ENCODE measurements around the gene FRS2. TPM values are rescaled to one million over a fixed set of nuclear protein-coding genes. Genes with fewer than 3 reads are reported as not detected.

Gene FRS2
- total and polyA plus RNA-seq, 2 donors from 2014 or later: 4.6 to 31.4 TPM

DNA sequence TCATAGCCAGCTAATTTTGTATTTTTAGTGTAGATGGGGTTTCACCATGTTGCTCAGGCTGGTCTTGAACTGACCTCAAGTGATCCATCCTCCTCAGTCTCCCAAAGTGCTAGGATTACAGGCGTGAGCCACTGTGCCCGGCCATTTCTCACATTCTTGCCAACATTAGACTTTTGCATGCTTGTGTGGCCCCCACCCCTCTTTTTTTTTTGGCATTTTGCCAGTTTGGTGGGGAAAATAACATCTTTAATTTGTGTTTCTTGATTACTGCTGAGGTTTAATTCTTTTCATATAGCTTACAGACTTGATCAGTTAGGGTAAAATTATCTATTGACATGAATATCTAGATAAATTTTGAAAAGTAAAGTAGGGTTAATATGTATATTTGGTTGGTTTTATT, 118.9 kb downstream of the FRS2 start:
- no peak overlapping the region for H3K4me3 ChIP-seq (ENCODE audit: low read length in 3 of 3)
- no peak for FAIRE-seq
- H3K27me3 ChIP-seq (ENCODE audit: control insufficient read depth, insufficient read depth, low read length): no peaks in the 10 kb centered on the region
- no peaks in the 10 kb centered on the region for H3K9me3 ChIP-seq (ENCODE audit: control insufficient read depth in 2 of 3, insufficient read depth in 1 of 3, low read length in 3 of 3)
- DNase-seq: no peak
- peaks cover 0 to 5% (median 4%) of the 10 kb centered on the region in 3 donors for H3K4me1 ChIP-seq (ENCODE audit: control insufficient read depth in 2 of 3, insufficient read depth in 2 of 3, low read depth in 1 of 3, low read length in 3 of 3)
- H3K36me3 ChIP-seq (ENCODE audit: control insufficient read depth in 2 of 3, insufficient read depth in 3 of 3, low read length in 3 of 3): peaks cover 25 to 58% (median 36%) of the 10 kb centered on the region in 3 donors
- TF ChIP-seq, protein P1, sequence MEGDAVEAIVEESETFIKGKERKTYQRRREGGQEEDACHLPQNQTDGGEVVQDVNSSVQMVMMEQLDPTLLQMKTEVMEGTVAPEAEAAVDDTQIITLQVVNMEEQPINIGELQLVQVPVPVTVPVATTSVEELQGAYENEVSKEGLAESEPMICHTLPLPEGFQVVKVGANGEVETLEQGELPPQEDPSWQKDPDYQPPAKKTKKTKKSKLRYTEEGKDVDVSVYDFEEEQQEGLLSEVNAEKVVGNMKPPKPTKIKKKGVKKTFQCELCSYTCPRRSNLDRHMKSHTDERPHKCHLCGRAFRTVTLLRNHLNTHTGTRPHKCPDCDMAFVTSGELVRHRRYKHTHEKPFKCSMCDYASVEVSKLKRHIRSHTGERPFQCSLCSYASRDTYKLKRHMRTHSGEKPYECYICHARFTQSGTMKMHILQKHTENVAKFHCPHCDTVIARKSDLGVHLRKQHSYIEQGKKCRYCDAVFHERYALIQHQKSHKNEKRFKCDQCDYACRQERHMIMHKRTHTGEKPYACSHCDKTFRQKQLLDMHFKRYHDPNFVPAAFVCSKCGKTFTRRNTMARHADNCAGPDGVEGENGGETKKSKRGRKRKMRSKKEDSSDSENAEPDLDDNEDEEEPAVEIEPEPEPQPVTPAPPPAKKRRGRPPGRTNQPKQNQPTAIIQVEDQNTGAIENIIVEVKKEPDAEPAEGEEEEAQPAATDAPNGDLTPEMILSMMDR (IDR thresholded peaks at IDR 0.05; ENCODE audit: borderline replicate concordance, extremely low read depth, insufficient read depth): no peak
- no peak overlapping the region for H3K9ac ChIP-seq (ENCODE audit: low read length in 3 of 3)
- intact Hi-C loops (cut with DNase I): no loop called here
- no peak overlapping the region for H3K27ac ChIP-seq (ENCODE audit: low read depth in 2 of 2, low read length in 2 of 2)

DNA sequence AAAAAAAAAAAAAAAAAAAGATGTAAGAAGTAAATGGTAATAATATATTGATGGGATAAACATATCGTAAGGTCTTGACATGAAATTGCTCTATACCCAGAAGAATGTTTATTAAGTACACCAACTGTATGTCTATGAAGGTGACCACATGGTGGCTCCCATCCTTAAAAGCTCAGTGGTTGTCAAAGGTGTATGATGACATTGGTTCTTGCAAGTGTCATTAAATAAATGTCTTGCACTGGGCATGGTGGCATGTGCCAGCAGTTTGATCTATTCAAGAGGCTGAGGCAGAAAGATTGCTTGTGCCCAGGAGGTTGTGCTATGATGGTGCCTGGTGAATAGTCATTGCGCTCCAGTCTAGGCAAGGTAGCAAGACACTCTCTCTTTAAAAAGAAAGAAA, 125.5 kb downstream of the FRS2 start:
- intact Hi-C loops (cut with DNase I): no loop called here
- Histone ChIP-seq H3K36me3 (ENCODE audit: control insufficient read depth in 2 of 3, insufficient read depth in 3 of 3, low read length in 3 of 3) (peaks cover 14 to 66% (median 46%) of the 10 kb centered on the region in 3 donors), H3K4me3 (ENCODE audit: low read length in 3 of 3) (no peak overlapping the region), H3K27me3 (ENCODE audit: control insufficient read depth, insufficient read depth, low read length) (no peaks in the 10 kb centered on the region), H3K27ac (ENCODE audit: low read depth in 2 of 2, low read length in 2 of 2) (no peak overlapping the region), H3K9me3 (ENCODE audit: control insufficient read depth in 2 of 3, insufficient read depth in 1 of 3, low read length in 3 of 3) (no peaks in the 10 kb centered on the region), H3K9ac (ENCODE audit: low read length in 3 of 3) (no peak overlapping the region), H3K4me1 (ENCODE audit: control insufficient read depth in 2 of 3, insufficient read depth in 2 of 3, low read depth in 1 of 3, low read length in 3 of 3) (no peaks in the 10 kb centered on the region)
- no peak for FAIRE-seq
- TF ChIP-seq, protein P1 (IDR thresholded peaks at IDR 0.05; ENCODE audit: borderline replicate concordance, extremely low read depth, insufficient read depth): no peak
- DNase-seq: no peak

DNA sequence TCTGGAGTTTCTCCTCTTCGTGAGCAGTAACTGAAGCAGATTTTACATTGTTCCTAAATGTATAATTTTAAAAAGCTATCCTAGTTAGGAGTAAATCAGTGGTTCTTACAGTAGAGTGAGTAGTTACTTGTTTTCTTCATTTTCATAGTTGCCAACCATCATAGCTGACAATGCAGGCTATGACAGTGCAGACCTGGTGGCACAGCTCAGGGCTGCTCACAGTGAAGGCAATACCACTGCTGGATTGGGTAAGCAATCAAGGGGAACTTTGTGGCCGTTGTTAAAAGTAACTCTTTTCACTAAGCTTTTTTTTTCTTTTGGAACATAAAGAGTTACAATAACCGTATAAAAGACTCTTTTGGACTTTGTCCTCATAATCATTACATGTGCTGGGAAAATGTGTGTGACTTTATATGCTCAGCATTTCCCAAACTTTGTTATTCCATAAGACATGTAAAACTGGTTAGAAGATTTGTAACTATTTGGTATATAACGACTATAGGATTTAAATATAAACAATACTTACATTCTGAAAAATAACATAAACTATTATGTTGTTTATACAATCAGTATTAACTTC, 128.1 kb downstream of the FRS2 start:
- no peaks in the 10 kb centered on the region for H3K4me1 ChIP-seq (ENCODE audit: control insufficient read depth in 2 of 3, insufficient read depth in 2 of 3, low read depth in 1 of 3, low read length in 3 of 3)
- no peak overlapping the region for H3K4me3 ChIP-seq (ENCODE audit: low read length in 3 of 3)
- H3K36me3 ChIP-seq (ENCODE audit: control insufficient read depth in 2 of 3, insufficient read depth in 3 of 3, low read length in 3 of 3): peaks cover 8 to 64% (median 39%) of the 10 kb centered on the region in 3 donors
- FAIRE-seq (no peak), DNase-seq (no peak)
- H3K9me3 ChIP-seq (ENCODE audit: control insufficient read depth in 2 of 3, insufficient read depth in 1 of 3, low read length in 3 of 3): no peaks in the 10 kb centered on the region
- intact Hi-C loops (cut with DNase I): no loop called here
- H3K27me3 ChIP-seq (ENCODE audit: control insufficient read depth, insufficient read depth, low read length): no peaks in the 10 kb centered on the region
- TF ChIP-seq, protein P1 (IDR thresholded peaks at IDR 0.05; ENCODE audit: borderline replicate concordance, extremely low read depth, insufficient read depth): no peak
- no peak overlapping the region for H3K27ac ChIP-seq (ENCODE audit: low read depth in 2 of 2, low read length in 2 of 2)
- H3K9ac ChIP-seq (ENCODE audit: low read length in 3 of 3): no peak overlapping the region

DNA sequence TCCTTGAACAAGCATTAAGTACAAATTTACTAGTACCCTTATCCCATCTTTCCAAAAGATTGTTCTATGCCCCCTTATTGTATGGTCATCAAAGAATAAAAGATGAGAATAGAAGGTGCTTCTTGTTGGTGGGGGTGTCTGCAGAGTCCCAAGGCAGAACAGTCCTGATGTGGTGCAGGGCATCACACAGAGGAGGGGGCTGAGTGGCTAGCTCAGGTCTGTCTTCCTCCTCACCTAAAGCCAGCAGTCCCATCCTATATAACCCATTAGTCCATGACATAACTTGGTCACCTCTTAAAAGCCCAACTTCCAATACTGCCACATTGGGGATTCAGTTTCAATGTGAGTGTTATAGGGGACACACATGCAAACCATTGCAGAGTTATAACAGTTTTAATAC, 130.6 kb downstream of the FRS2 start:
- DNase-seq (no peak), FAIRE-seq (no peak)
- Histone ChIP-seq H3K36me3 (ENCODE audit: control insufficient read depth in 2 of 3, insufficient read depth in 3 of 3, low read length in 3 of 3) (peaks cover 5 to 47% (median 28%) of the 10 kb centered on the region in 3 donors), H3K9ac (ENCODE audit: low read length in 3 of 3) (no peak overlapping the region), H3K4me1 (ENCODE audit: control insufficient read depth in 2 of 3, insufficient read depth in 2 of 3, low read depth in 1 of 3, low read length in 3 of 3) (no peaks in the 10 kb centered on the region), H3K27me3 (ENCODE audit: control insufficient read depth, insufficient read depth, low read length) (no peaks in the 10 kb centered on the region), H3K9me3 (ENCODE audit: control insufficient read depth in 2 of 3, insufficient read depth in 1 of 3, low read length in 3 of 3) (no peaks in the 10 kb centered on the region), H3K27ac (ENCODE audit: low read depth in 2 of 2, low read length in 2 of 2) (no peak overlapping the region), H3K4me3 (ENCODE audit: low read length in 3 of 3) (no peak overlapping the region)
- intact Hi-C loops (cut with DNase I): no loop called here
- TF ChIP-seq, protein P1 (IDR thresholded peaks at IDR 0.05; ENCODE audit: borderline replicate concordance, extremely low read depth, insufficient read depth): no peak

Measured in kidney (tissue), 14 donors.